SJSA1 (cell line): Measurements from ENCODE around the gene NAT9. TPM values are rescaled to one million over a fixed set of nuclear protein-coding genes. Genes with fewer than 3 reads are reported as not detected.

ENCODE experiments used
- DNase-seq, 2 experiments: peaks; one replicate each; pipeline ENCODE4 v3.0.0-alpha.2; 2015 to 2020; ENCODE audit warnings: low spot score in 2 of 2, low read depth in 1 of 2
- H3K27ac ChIP-seq: fragments of 250-450 bp; sonication (Bioruptor Pico); 2 replicates; pipeline ENCODE4 v1.5.1; 2020; ENCODE audit warnings: mild to moderate bottlenecking, moderate library complexity
- H3K27me3 ChIP-seq: fragments of 250-450 bp; sonication (Bioruptor Pico); replicated peaks from 2 replicates; pipeline ENCODE4 v1.5.1; 2020; ENCODE audit warnings: mild to moderate bottlenecking, moderate library complexity
- H3K36me3 ChIP-seq: fragments of 250-450 bp; sonication (Bioruptor Pico); 2 replicates; pipeline ENCODE4 v1.5.1; 2020; ENCODE audit warnings: mild to moderate bottlenecking
- H3K4me1 ChIP-seq: fragments of 250-450 bp; sonication (Bioruptor Pico); replicated peaks from 2 replicates; pipeline ENCODE4 v1.6.1; 2021; ENCODE audit warnings: mild to moderate bottlenecking
- H3K4me3 ChIP-seq: fragments of 250-450 bp; sonication (Bioruptor Pico); 2 replicates; pipeline ENCODE4 v1.5.1; 2020; ENCODE audit warnings: mild to moderate bottlenecking
- H3K9me3 ChIP-seq: fragments of 250-450 bp; sonication (Bioruptor Pico); replicated peaks from 2 replicates; pipeline ENCODE4 v1.5.1; 2020; ENCODE audit warnings: mild to moderate bottlenecking
- total RNA-seq: library from RNA; depleted of rRNA; stranded (reverse); fragments of >200 nt; shearing (Covaris generic); gene quantifications from 2 replicates; pipeline ENCODE4 v1.2.3, GENCODE V29; 2014

The NAT9 gene
- total RNA-seq, 1 experiment from 2014 or later: 32.9 TPM

GRCh38 chr17:74780443-74781238 lies 4.5 kb upstream of the NAT9 start:
- Histone ChIP-seq H3K27ac (no peak overlapping the region), H3K4me1 (peaks cover 8% of the 10 kb centered on the region), H3K36me3 (peaks cover 46% of the 10 kb centered on the region), H3K27me3 (no peaks in the 10 kb centered on the region), H3K4me3 (no peak overlapping the region), H3K9me3 (no peaks in the 10 kb centered on the region)
- DNase-seq: peak in 1 of 2 experiments; percentile 49

- H3K27ac ChIP-seq: no peak overlapping the region
- H3K27me3 ChIP-seq: no peaks in the 10 kb centered on the region
- peaks cover 14% of the 10 kb centered on the region for H3K4me1 ChIP-seq
- H3K9me3 ChIP-seq: no peaks in the 10 kb centered on the region
- DNase-seq: no peak
- no peak overlapping the region for H3K4me3 ChIP-seq
- H3K36me3 ChIP-seq: peaks cover 48% of the 10 kb centered on the region
These were observed 3.8 kb upstream of the NAT9 start for GRCh38 chr17:74779948-74780400.

- no peak overlapping the region for H3K27ac ChIP-seq
- H3K4me1 ChIP-seq: peaks cover 19% of the 10 kb centered on the region
- DNase-seq: no peak
- no peaks in the 10 kb centered on the region for H3K27me3 ChIP-seq
- H3K36me3 ChIP-seq: peaks cover 51% of the 10 kb centered on the region
- no peaks in the 10 kb centered on the region for H3K9me3 ChIP-seq
- H3K4me3 ChIP-seq: no peak overlapping the region
These were observed 3.4 kb upstream of the NAT9 start for GRCh38 chr17:74779501-74779900.

- Histone ChIP-seq H3K9me3 (no peaks in the 10 kb centered on the region), H3K4me1 (peaks cover 21% of the 10 kb centered on the region), H3K4me3 (no peak overlapping the region), H3K27ac (no peak overlapping the region), H3K36me3 (peaks cover 53% of the 10 kb centered on the region), H3K27me3 (no peaks in the 10 kb centered on the region)
- DNase-seq: no peak
These were observed 2.8 kb upstream of the NAT9 start for GRCh38 chr17:74778960-74779359.

GRCh38 chr17:74777901-74778515 lies 1.9 kb upstream of the NAT9 start:
- H3K27me3 ChIP-seq: no peaks in the 10 kb centered on the region
- H3K9me3 ChIP-seq: no peaks in the 10 kb centered on the region
- H3K36me3 ChIP-seq: peaks cover 59% of the 10 kb centered on the region
- no peak for DNase-seq
- no peak overlapping the region for H3K27ac ChIP-seq
- H3K4me3 ChIP-seq: no peak overlapping the region
- peaks cover 29% of the 10 kb centered on the region for H3K4me1 ChIP-seq

- H3K4me1 ChIP-seq: peaks cover 29% of the 10 kb centered on the region
- no peaks in the 10 kb centered on the region for H3K9me3 ChIP-seq
- H3K27me3 ChIP-seq: no peaks in the 10 kb centered on the region
- DNase-seq: no peak
- peaks cover 59% of the 10 kb centered on the region for H3K36me3 ChIP-seq
- H3K4me3 ChIP-seq: peak overlapping the region; percentile 61
- no peak overlapping the region for H3K27ac ChIP-seq
These were observed 845 bp upstream of the NAT9 start for GRCh38 chr17:74776990-74777389.

- Histone ChIP-seq H3K9me3 (no peaks in the 10 kb centered on the region), H3K4me1 (peaks cover 29% of the 10 kb centered on the region), H3K36me3 (peaks cover 63% of the 10 kb centered on the region), H3K27me3 (no peaks in the 10 kb centered on the region), H3K27ac (peak overlapping the region; percentile 31; the same call in 1 of the 2 replicates), H3K4me3 (peak overlapping the region; percentile 61)
- DNase-seq: no peak
These were observed 619 bp downstream of the NAT9 start for GRCh38 chr17:74775409-74776043.

- Histone ChIP-seq H3K4me3 (no peak overlapping the region), H3K27me3 (no peaks in the 10 kb centered on the region), H3K27ac (no peak overlapping the region), H3K9me3 (no peaks in the 10 kb centered on the region), H3K4me1 (peaks cover 29% of the 10 kb centered on the region), H3K36me3 (peaks cover 69% of the 10 kb centered on the region)
- peak in 1 of 2 experiments; percentile 57 for DNase-seq
These were observed 2.3 kb downstream of the NAT9 start for GRCh38 chr17:74773871-74774286.

GRCh38 chr17:74773414-74773813 lies 2.7 kb downstream of the NAT9 start:
- H3K27me3 ChIP-seq: no peaks in the 10 kb centered on the region
- H3K4me1 ChIP-seq: peaks cover 29% of the 10 kb centered on the region
- peaks cover 74% of the 10 kb centered on the region for H3K36me3 ChIP-seq
- no peak overlapping the region for H3K4me3 ChIP-seq
- H3K27ac ChIP-seq: no peak overlapping the region
- no peaks in the 10 kb centered on the region for H3K9me3 ChIP-seq
- no peak for DNase-seq

- DNase-seq: no peak
- Histone ChIP-seq H3K27ac (no peak overlapping the region), H3K4me1 (peaks cover 31% of the 10 kb centered on the region), H3K27me3 (no peaks in the 10 kb centered on the region), H3K9me3 (no peaks in the 10 kb centered on the region), H3K4me3 (no peak overlapping the region), H3K36me3 (peaks cover 75% of the 10 kb centered on the region)
These were observed 4.1 kb downstream of the NAT9 start for GRCh38 chr17:74772053-74772452.

- Histone ChIP-seq H3K36me3 (peaks cover 78% of the 10 kb centered on the region), H3K27ac (no peak overlapping the region), H3K27me3 (no peaks in the 10 kb centered on the region), H3K9me3 (no peaks in the 10 kb centered on the region), H3K4me3 (no peak overlapping the region), H3K4me1 (peaks cover 27% of the 10 kb centered on the region)
- no peak for DNase-seq
These were observed 4.7 kb downstream of the NAT9 start for GRCh38 chr17:74771319-74771914.

GRCh38 chr17:74770498-74771318 lies 5.4 kb downstream of the NAT9 start:
- Histone ChIP-seq H3K36me3 (peaks cover 75% of the 10 kb centered on the region), H3K27ac (no peak overlapping the region), H3K4me3 (no peak overlapping the region), H3K4me1 (peaks cover 27% of the 10 kb centered on the region), H3K27me3 (no peaks in the 10 kb centered on the region), H3K9me3 (no peaks in the 10 kb centered on the region)
- DNase-seq: no peak

GRCh38 chr17:74769856-74770497 lies 6.2 kb downstream of the NAT9 start:
- Histone ChIP-seq H3K4me3 (no peak overlapping the region), H3K9me3 (no peaks in the 10 kb centered on the region), H3K36me3 (peaks cover 69% of the 10 kb centered on the region), H3K27ac (no peak overlapping the region), H3K27me3 (no peaks in the 10 kb centered on the region), H3K4me1 (peaks cover 21% of the 10 kb centered on the region)
- no peak for DNase-seq
